HCT116 (cell line): ENCODE data around the gene RASGEF1B. TPM values are rescaled to one million over a fixed set of nuclear protein-coding genes. Genes with fewer than 3 reads are reported as not detected.

Experiments
- ATAC-seq: fragments of 200-7000 bp; cut with Tn5 transposase; 2 replicates; pipeline ENCODE4 v1.9.1; 2020; ENCODE audit warnings: mild to moderate bottlenecking, moderate library complexity
- BruUV-seq: library from RNA; stranded (reverse); fragments of 400-500 nt; replicated peaks from 2 replicates; lab custom pipeline; 2021; lab: Mats Ljungman, UMichigan
- CTCF ChIA-PET: fragments of 300-600 bp; sonication (Branson Sonifier 250); formaldehyde crosslinking; loops from one replicate; lab custom pipeline; 2021; ENCODE audit warnings: antibody characterized with exemption; lab: Charles Lee
- POLR2A ChIA-PET: fragments of 300-600, 350-600 bp; sonication (Branson Sonifier 250); formaldehyde crosslinking; loops from one replicate; lab custom pipeline; 2021; ENCODE audit warnings: antibody characterized with exemption; lab: Charles Lee
- RAD21 ChIA-PET, 2 experiments: fragments of 300-600 bp; sonication (Branson Sonifier 250); formaldehyde crosslinking; loops; one replicate each; lab custom pipeline; 2023; ENCODE audit warnings: low total read pairs in 2 of 2; ENCODE audit not compliant: uncharacterized antibody in 2 of 2, unreplicated experiment in 2 of 2, low non-redundant PET in 1 of 2; lab: Charles Lee
- DNase-seq: peaks from one replicate; pipeline ENCODE4 v3.0.0-alpha.2; 2010; ENCODE audit warnings: low read depth, low spot score
- H2AFZ ChIP-seq: fragments of 200-600 bp; shearing (Covaris generic), sonication (generic); 2 replicates; pipeline ENCODE4 v1.6.1; 2017; ENCODE audit warnings: low read depth, mixed run types, mixed read lengths, antibody characterized with exemption, low read length; ENCODE audit not compliant: poor library complexity, severe bottlenecking
- H3K27ac ChIP-seq: 2 replicates; pipeline ENCODE4 v1.5.1; 2012; ENCODE audit warnings: low read depth, low read length
- H3K27me3 ChIP-seq: fragments of 200-600 bp; sonication (generic); 2 replicates; pipeline ENCODE4 v1.6.1; 2016; ENCODE audit warnings: mixed run types, low read length, mixed read lengths; ENCODE audit not compliant: insufficient read depth
- H3K36me3 ChIP-seq, 2 experiments: fragments of 200-500 bp in 1 of 2; fragments of 200-600 bp in 1 of 2; sonication (Bioruptor generic) in 1 of 2; sonication (generic) in 1 of 2; 2 replicates each; pipeline versions ENCODE4 v1.5.1 to v1.6.1; 2014 to 2016; ENCODE audit warnings: low read length in 2 of 2, inconsistent platforms in 1 of 2, mixed read lengths in 1 of 2, mixed run types in 1 of 2; ENCODE audit not compliant: insufficient read depth in 2 of 2, control insufficient read depth in 1 of 2
- H3K4me1 ChIP-seq, 2 experiments: fragments of 200-600 bp in 1 of 2; sonication (generic) in 1 of 2; 2 replicates each; pipeline versions ENCODE4 v1.5.1 to v1.6.1; 2012 to 2017; ENCODE audit warnings: low read length in 2 of 2, inconsistent platforms in 1 of 2, mild to moderate bottlenecking in 1 of 2, mixed read lengths in 1 of 2, mixed run types in 1 of 2, moderate library complexity in 1 of 2; ENCODE audit not compliant: insufficient read depth in 2 of 2, control insufficient read depth in 1 of 2
- H3K4me2 ChIP-seq: fragments of 200-600 bp; sonication (generic); 2 replicates; pipeline ENCODE4 v1.6.1; 2017; ENCODE audit warnings: mixed run types, low read length, mixed read lengths
- H3K4me3 ChIP-seq, 2 experiments: fragments of 200-600 bp in 1 of 2; sonication (generic) in 1 of 2; replicated peaks in 1 of 2; 2 replicates each; pipeline ENCODE4 v1.5.1; 2011 to 2016; ENCODE audit warnings: low read length in 2 of 2, control low read depth in 1 of 2, low read depth in 1 of 2, mild to moderate bottlenecking in 1 of 2, mixed read lengths in 1 of 2, mixed run types in 1 of 2
- H3K79me2 ChIP-seq: fragments of 200-600 bp; sonication (generic); 2 replicates; pipeline ENCODE4 v1.6.1; 2017; ENCODE audit warnings: mild to moderate bottlenecking, mixed run types, low read length, moderate library complexity, mixed read lengths; ENCODE audit not compliant: insufficient read depth
- H3K9ac ChIP-seq: fragments of 200-600 bp; sonication (generic); 2 replicates; pipeline ENCODE4 v1.6.1; 2016; ENCODE audit warnings: low read length, mixed read lengths
- H3K9me2 ChIP-seq: fragments of 200-600 bp; sonication (generic), shearing (Covaris generic); 2 replicates; pipeline ENCODE4 v1.6.1; 2017; ENCODE audit warnings: mixed run types, mild to moderate bottlenecking, moderate library complexity; ENCODE audit not compliant: insufficient read depth
- H3K9me3 ChIP-seq, 2 experiments: fragments of 200-500 bp in 1 of 2; fragments of 200-600 bp in 1 of 2; sonication (Bioruptor generic) in 1 of 2; sonication (generic) in 1 of 2; 2 replicates each; pipeline ENCODE4 v1.6.1; 2014 to 2017; ENCODE audit warnings: low read length in 2 of 2, mixed read lengths in 2 of 2, inconsistent platforms in 1 of 2, low read depth in 1 of 2, mild to moderate bottlenecking in 1 of 2, mixed run types in 1 of 2, moderate library complexity in 1 of 2; ENCODE audit not compliant: control insufficient read depth in 1 of 2, insufficient read depth in 1 of 2
- H4K20me1 ChIP-seq: fragments of 200-600 bp; sonication (generic), shearing (Covaris generic); 2 replicates; pipeline ENCODE4 v1.6.1; 2017; ENCODE audit warnings: mixed run types, mild to moderate bottlenecking, moderate library complexity; ENCODE audit not compliant: insufficient read depth
- CBX3 ChIP-seq: IDR thresholded peaks from 2 replicates; pipeline ENCODE4 v1.6.1; 2012; ENCODE audit warnings: low read depth
- CEBPB ChIP-seq: IDR thresholded peaks from 2 replicates; pipeline ENCODE4 v1.6.1; 2012; ENCODE audit warnings: low read depth
- EGR1 ChIP-seq: IDR thresholded peaks from 2 replicates; pipeline ENCODE4 v1.6.1; 2012; ENCODE audit warnings: low read depth
- EZH2 ChIP-seq: fragments of 200-600 bp; sonication (generic); IDR thresholded peaks from 2 replicates; pipeline ENCODE4 v1.6.1; 2017; ENCODE audit warnings: antibody characterized with exemption, mixed run types
- EZH2phosphoT487 ChIP-seq: fragments of 200-600 bp; IDR thresholded peaks from 2 replicates; pipeline ENCODE4 v1.6.1; 2018; ENCODE audit warnings: antibody characterized with exemption, borderline replicate concordance
- JUND ChIP-seq: IDR thresholded peaks from 2 replicates; pipeline ENCODE4 v1.6.1; 2012
- POLR2AphosphoS5 ChIP-seq: IDR thresholded peaks from 2 replicates; pipeline ENCODE4 v1.6.1; 2011; ENCODE audit warnings: mild to moderate bottlenecking, low read depth, low read length, moderate library complexity
- RAD21 ChIP-seq: IDR thresholded peaks from 2 replicates; pipeline ENCODE4 v1.6.1; 2012; ENCODE audit warnings: low read depth, mild to moderate bottlenecking
- SIN3A ChIP-seq: IDR thresholded peaks from 2 replicates; pipeline ENCODE4 v1.6.1; 2012; ENCODE audit warnings: low read depth
- SRF ChIP-seq: IDR thresholded peaks from 2 replicates; pipeline ENCODE4 v1.6.1; 2012; ENCODE audit warnings: low read depth
- TCF7L2 ChIP-seq: IDR thresholded peaks from 2 replicates; pipeline ENCODE4 v1.7.0; 2011; ENCODE audit warnings: borderline replicate concordance, inconsistent platforms; ENCODE audit not compliant: insufficient read depth, insufficient read length; ENCODE audit errors: extremely low read depth
- YY1 ChIP-seq: IDR thresholded peaks from 2 replicates; pipeline ENCODE4 v1.6.1; 2011; ENCODE audit warnings: low read length, low read depth, moderate library complexity, mild to moderate bottlenecking; ENCODE audit not compliant: insufficient replicate concordance; ENCODE audit errors: extremely low read depth
- ZFX ChIP-seq: fragments of 450-650 bp; IDR thresholded peaks from 2 replicates; pipeline ENCODE4 v1.6.1; 2017
- ZNF274 ChIP-seq: fragments of 200-500 bp; sonication (Bioruptor generic); IDR thresholded peaks from 2 replicates; pipeline ENCODE4 v1.6.1; 2014; ENCODE audit warnings: mild to moderate bottlenecking, low read depth, low read length, inconsistent platforms
- intact Hi-C: fragments of 100-400 bp; cut with micrococcal nuclease; formaldehyde crosslinking; loops from 2 replicates; pipeline ENCODE4 v1.10.0; 2022
- total RNA-seq: library from RNA; stranded (reverse); gene quantifications from one replicate; pipeline ENCODE4 v1.2.1, GENCODE V29; 2021; ENCODE audit not compliant: unreplicated experiment
- TF ChIP-seq, protein P1 (sequence below): IDR thresholded peaks from 2 replicates; pipeline ENCODE4 v1.6.1; 2012
- TF ChIP-seq, protein P2 (sequence below): IDR thresholded peaks from 2 replicates; pipeline ENCODE4 v1.6.1; 2012; ENCODE audit warnings: low read depth
- TF ChIP-seq, protein P3 (sequence below): IDR thresholded peaks from 2 replicates; pipeline ENCODE4 v1.6.1; 2012
- TF ChIP-seq, protein P4 (sequence below), 3 experiments: fragments of 200-600 bp in 1 of 3; sonication (generic) in 1 of 3; IDR thresholded peaks in 2 of 3; conservative IDR thresholded peaks in 1 of 3; 2 replicates each; pipeline ENCODE4 v1.5.1; 2012 to 2017; ENCODE audit warnings: low read depth in 2 of 3, low read length in 2 of 3, antibody characterized with exemption in 1 of 3, borderline replicate concordance in 1 of 3, control low read depth in 1 of 3, mild to moderate bottlenecking in 1 of 3, mixed read lengths in 1 of 3, mixed run types in 1 of 3, moderate library complexity in 1 of 3; ENCODE audit not compliant: insufficient read depth in 1 of 3
- TF ChIP-seq, protein P5 (sequence below): IDR thresholded peaks from 2 replicates; pipeline ENCODE4 v1.6.1; 2011; ENCODE audit warnings: mild to moderate bottlenecking, low read length, moderate library complexity; ENCODE audit not compliant: insufficient replicate concordance; ENCODE audit errors: extremely low read depth

RASGEF1B gene
- total RNA-seq, 1 experiment from 2014 or later, result 0.25 TPM

DNA sequence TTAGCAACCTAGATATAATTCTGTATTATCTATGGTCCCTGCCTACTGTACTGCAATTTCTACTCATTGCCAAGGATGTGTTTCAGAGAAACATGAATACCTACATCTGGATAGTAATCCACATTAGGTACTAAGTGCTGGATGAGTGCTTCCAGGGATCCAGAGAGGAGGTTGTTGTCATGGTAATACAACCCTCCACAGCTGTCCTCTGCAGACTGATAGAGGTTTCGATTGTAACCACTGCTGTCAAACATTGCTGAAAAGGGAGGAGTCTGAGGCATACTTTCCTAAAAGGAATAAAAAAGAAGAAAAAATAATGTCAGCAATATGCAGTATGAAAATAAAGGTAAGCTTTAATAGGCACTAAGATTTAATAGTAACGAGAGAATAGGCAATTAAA is 12.5 kb downstream of the RASGEF1B start:
- Histone ChIP-seq H3K27ac (no peak overlapping the region), H3K79me2 (no peaks in the 10 kb centered on the region), H3K4me3 (no peak overlapping the region), H3K36me3 (no peaks in the 10 kb centered on the region), H3K9me2 (no peaks in the 10 kb centered on the region)
- RAD21 ChIA-PET, result no interaction called here
- ATAC-seq (no peak), DNase-seq (no peak)
- TF ChIP-seq, protein P1, sequence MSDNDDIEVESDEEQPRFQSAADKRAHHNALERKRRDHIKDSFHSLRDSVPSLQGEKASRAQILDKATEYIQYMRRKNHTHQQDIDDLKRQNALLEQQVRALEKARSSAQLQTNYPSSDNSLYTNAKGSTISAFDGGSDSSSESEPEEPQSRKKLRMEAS, result no peak
- TF ChIP-seq EGR1 (no peak), YY1 (no peak), TCF7L2 (no peak), POLR2AphosphoS5 (no peak), EZH2 (no peak), ZNF274 (no peak), CEBPB (no peak), RAD21 (no peak), CBX3 (no peak), SIN3A (no peak), EZH2phosphoT487 (no peak), JUND (no peak), ZFX (no peak), SRF (no peak)
- TF ChIP-seq, protein P2, sequence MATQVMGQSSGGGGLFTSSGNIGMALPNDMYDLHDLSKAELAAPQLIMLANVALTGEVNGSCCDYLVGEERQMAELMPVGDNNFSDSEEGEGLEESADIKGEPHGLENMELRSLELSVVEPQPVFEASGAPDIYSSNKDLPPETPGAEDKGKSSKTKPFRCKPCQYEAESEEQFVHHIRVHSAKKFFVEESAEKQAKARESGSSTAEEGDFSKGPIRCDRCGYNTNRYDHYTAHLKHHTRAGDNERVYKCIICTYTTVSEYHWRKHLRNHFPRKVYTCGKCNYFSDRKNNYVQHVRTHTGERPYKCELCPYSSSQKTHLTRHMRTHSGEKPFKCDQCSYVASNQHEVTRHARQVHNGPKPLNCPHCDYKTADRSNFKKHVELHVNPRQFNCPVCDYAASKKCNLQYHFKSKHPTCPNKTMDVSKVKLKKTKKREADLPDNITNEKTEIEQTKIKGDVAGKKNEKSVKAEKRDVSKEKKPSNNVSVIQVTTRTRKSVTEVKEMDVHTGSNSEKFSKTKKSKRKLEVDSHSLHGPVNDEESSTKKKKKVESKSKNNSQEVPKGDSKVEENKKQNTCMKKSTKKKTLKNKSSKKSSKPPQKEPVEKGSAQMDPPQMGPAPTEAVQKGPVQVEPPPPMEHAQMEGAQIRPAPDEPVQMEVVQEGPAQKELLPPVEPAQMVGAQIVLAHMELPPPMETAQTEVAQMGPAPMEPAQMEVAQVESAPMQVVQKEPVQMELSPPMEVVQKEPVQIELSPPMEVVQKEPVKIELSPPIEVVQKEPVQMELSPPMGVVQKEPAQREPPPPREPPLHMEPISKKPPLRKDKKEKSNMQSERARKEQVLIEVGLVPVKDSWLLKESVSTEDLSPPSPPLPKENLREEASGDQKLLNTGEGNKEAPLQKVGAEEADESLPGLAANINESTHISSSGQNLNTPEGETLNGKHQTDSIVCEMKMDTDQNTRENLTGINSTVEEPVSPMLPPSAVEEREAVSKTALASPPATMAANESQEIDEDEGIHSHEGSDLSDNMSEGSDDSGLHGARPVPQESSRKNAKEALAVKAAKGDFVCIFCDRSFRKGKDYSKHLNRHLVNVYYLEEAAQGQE, result no peak
- TF ChIP-seq, protein P3, sequence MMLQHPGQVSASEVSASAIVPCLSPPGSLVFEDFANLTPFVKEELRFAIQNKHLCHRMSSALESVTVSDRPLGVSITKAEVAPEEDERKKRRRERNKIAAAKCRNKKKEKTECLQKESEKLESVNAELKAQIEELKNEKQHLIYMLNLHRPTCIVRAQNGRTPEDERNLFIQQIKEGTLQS, result no peak
- TF ChIP-seq, protein P4, sequence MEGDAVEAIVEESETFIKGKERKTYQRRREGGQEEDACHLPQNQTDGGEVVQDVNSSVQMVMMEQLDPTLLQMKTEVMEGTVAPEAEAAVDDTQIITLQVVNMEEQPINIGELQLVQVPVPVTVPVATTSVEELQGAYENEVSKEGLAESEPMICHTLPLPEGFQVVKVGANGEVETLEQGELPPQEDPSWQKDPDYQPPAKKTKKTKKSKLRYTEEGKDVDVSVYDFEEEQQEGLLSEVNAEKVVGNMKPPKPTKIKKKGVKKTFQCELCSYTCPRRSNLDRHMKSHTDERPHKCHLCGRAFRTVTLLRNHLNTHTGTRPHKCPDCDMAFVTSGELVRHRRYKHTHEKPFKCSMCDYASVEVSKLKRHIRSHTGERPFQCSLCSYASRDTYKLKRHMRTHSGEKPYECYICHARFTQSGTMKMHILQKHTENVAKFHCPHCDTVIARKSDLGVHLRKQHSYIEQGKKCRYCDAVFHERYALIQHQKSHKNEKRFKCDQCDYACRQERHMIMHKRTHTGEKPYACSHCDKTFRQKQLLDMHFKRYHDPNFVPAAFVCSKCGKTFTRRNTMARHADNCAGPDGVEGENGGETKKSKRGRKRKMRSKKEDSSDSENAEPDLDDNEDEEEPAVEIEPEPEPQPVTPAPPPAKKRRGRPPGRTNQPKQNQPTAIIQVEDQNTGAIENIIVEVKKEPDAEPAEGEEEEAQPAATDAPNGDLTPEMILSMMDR (IDR thresholded peaks at IDR 0.05 in 2 of 3, conservative IDR thresholded peaks at IDR 0.05 in 1 of 3; ENCODE audit: borderline replicate concordance in 1 of 3, insufficient read depth in 1 of 3, low read depth in 2 of 3, low read length in 2 of 3), result no peak
- TF ChIP-seq, protein P5, sequence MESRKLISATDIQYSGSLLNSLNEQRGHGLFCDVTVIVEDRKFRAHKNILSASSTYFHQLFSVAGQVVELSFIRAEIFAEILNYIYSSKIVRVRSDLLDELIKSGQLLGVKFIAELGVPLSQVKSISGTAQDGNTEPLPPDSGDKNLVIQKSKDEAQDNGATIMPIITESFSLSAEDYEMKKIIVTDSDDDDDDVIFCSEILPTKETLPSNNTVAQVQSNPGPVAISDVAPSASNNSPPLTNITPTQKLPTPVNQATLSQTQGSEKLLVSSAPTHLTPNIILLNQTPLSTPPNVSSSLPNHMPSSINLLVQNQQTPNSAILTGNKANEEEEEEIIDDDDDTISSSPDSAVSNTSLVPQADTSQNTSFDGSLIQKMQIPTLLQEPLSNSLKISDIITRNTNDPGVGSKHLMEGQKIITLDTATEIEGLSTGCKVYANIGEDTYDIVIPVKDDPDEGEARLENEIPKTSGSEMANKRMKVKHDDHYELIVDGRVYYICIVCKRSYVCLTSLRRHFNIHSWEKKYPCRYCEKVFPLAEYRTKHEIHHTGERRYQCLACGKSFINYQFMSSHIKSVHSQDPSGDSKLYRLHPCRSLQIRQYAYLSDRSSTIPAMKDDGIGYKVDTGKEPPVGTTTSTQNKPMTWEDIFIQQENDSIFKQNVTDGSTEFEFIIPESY, result no peak
- TF ChIP-seq, all 23 proteins: peak for 0
- BruUV-seq, result no TSS peak
- Histone ChIP-seq H3K27me3 (peaks cover 46% of the 10 kb centered on the region; the same call in 1 of the 2 replicates), H3K9ac (no peak overlapping the region), H3K4me1 (peaks cover 2 to 9% of the 10 kb centered on the region in 2 experiments; a peak in 3 of 4 replicates), H3K4me2 (no peak overlapping the region), H2AFZ (no peak overlapping the region), H4K20me1 (no peaks in the 10 kb centered on the region), H3K9me3 (no peaks in the 10 kb centered on the region)
- CTCF ChIA-PET, result interaction anchor here (1.4 kb wide), 1 partner anchor 8 kb away, joined by 5 read pairs; no protein-coding TSS in a partner anchor
- POLR2A ChIA-PET, result no interaction called here
- intact Hi-C loops, result no loop called here
